ENCODE results near the gene LPP. TPM values are rescaled to one million over a fixed set of nuclear protein-coding genes. Genes with fewer than 3 reads are reported as not detected.
A peak's percentile ranks its signal among the peaks of the same experiment; 100 is the strongest.

LPP gene
- total and polyA plus RNA-seq, 9 of the 15 experiments (the other 6 are each of a cell fraction or from before 2014, with no cell fraction given) = 0.07 to 0.18 TPM; not detected in 7

DNA sequence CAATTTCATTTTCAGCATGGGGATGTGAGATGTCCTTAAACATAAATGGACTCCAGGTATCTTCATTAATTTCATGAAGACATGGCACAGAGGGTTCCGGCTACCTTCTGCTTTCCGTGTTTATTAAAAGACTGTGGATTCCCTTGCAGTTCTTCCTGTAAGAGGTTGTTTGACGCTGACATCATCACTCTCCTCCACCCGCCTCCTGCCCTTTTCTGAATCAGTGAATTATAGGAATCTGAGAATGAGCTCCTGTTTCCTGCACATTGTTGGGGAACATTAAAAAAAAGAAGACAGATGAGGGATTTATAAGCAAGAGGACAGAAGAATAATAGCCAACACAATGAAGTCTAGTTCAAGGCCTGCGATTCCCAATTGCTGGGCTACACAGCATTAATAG is 191.3 kb downstream of the LPP start:
- in situ Hi-C loops (cut with MboI) = no loop called here
- H3K9me1 ChIP-seq (ENCODE audit: control insufficient read depth, insufficient read depth, low read length) = no peaks in the 10 kb centered on the region
- ATAC-seq (no peak), FAIRE-seq (no peak), DNase-seq (ENCODE audit: extremely low read depth in 1 of 4, low spot score in 3 of 4) (no peak)
- 0% methylated on average over 5 of the region's 5 CpGs for WGBS (ENCODE audit: insufficient coverage, low coverage, missing lambda C conversion rate)
- CTCF ChIA-PET (ENCODE audit: low intra/inter-chr PET ratio) = no interaction called here
- no peak for TF ChIP-seq NFE2 (IDR thresholded peaks at IDR 0.05; ENCODE audit: low read depth)
- TF ChIP-seq ZNF316 (IDR thresholded peaks at IDR 0.05) = no peak
- no peak for TF ChIP-seq MTA2 (IDR thresholded peaks at IDR 0.05; ENCODE audit: low read depth)
- no peak for TF ChIP-seq NCOA6 (IDR thresholded peaks at IDR 0.05)
- TF ChIP-seq, protein P1, sequence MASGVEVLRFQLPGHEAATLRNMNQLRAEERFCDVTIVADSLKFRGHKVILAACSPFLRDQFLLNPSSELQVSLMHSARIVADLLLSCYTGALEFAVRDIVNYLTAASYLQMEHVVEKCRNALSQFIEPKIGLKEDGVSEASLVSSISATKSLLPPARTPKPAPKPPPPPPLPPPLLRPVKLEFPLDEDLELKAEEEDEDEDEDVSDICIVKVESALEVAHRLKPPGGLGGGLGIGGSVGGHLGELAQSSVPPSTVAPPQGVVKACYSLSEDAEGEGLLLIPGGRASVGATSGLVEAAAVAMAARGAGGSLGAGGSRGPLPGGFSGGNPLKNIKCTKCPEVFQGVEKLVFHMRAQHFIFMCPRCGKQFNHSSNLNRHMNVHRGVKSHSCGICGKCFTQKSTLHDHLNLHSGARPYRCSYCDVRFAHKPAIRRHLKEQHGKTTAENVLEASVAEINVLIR (CRISPR knock-in tag; IDR thresholded peaks at IDR 0.05) = no peak
- TF ChIP-seq, protein P2, sequence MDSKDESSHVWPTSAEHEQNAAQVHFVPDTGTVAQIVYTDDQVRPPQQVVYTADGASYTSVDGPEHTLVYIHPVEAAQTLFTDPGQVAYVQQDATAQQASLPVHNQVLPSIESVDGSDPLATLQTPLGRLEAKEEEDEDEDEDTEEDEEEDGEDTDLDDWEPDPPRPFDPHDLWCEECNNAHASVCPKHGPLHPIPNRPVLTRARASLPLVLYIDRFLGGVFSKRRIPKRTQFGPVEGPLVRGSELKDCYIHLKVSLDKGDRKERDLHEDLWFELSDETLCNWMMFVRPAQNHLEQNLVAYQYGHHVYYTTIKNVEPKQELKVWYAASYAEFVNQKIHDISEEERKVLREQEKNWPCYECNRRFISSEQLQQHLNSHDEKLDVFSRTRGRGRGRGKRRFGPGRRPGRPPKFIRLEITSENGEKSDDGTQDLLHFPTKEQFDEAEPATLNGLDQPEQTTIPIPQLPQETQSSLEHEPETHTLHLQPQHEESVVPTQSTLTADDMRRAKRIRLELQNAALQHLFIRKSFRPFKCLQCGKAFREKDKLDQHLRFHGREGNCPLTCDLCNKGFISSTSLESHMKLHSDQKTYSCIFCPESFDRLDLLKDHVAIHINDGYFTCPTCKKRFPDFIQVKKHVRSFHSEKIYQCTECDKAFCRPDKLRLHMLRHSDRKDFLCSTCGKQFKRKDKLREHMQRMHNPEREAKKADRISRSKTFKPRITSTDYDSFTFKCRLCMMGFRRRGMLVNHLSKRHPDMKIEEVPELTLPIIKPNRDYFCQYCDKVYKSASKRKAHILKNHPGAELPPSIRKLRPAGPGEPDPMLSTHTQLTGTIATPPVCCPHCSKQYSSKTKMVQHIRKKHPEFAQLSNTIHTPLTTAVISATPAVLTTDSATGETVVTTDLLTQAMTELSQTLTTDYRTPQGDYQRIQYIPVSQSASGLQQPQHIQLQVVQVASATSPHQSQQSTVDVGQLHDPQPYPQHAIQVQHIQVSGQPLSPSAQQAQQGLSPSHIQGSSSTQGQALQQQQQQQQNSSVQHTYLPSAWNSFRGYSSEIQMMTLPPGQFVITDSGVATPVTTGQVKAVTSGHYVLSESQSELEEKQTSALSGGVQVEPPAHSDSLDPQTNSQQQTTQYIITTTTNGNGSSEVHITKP (IDR thresholded peaks at IDR 0.05; ENCODE audit: partially characterized antibody) = peak; percentile 14
- TF ChIP-seq POLR2A (conservative IDR thresholded peaks at IDR 0.05) = no peak
- no peak for TF ChIP-seq SMARCA4 (IDR thresholded peaks at IDR 0.05)
- H3K9me3 ChIP-seq (replicated peaks; ENCODE audit: control insufficient read depth, insufficient read depth, low read depth, low read length) = no peaks in the 10 kb centered on the region
- no peaks in the 10 kb centered on the region for H3K4me1 ChIP-seq (replicated peaks in 1 of 2; ENCODE audit: control insufficient read depth in 2 of 2, insufficient read depth in 2 of 2, low read length in 2 of 2)
- no peak overlapping the region for H3K4me2 ChIP-seq (ENCODE audit: insufficient read depth, low read length)
- H3K36me3 ChIP-seq (ENCODE audit: control insufficient read depth, insufficient read depth, low read length) = no peaks in the 10 kb centered on the region
- no peak overlapping the region for H3K4me3 ChIP-seq
- no peaks in the 10 kb centered on the region for H4K20me1 ChIP-seq (replicated peaks; ENCODE audit: control insufficient read depth, insufficient read depth, low read length)
- no peaks in the 10 kb centered on the region for H3K27me3 ChIP-seq (ENCODE audit: control insufficient read depth in 2 of 2, insufficient read depth in 2 of 2, low read length in 2 of 2)
- no peak overlapping the region for H3K27ac ChIP-seq (ENCODE audit: extremely low read depth, low read depth, low read length)
- H2AFZ ChIP-seq (ENCODE audit: low read depth, low read length) = no peak overlapping the region
- H3K9ac ChIP-seq (ENCODE audit: insufficient read depth in 1 of 2, low read depth in 2 of 2, low read length in 2 of 2) = no peak overlapping the region
- BruUV-seq (replicated peaks) = no TSS peak
- intact Hi-C loops (cut with micrococcal nuclease) = no loop called here
- POLR2A ChIA-PET = no interaction called here
- no peaks in the 10 kb centered on the region for H3K79me2 ChIP-seq (ENCODE audit: control insufficient read depth, insufficient read depth, low read length)

Measured in K562 (cell line).